ENCODE measurements around the gene PCDH15.

DNA sequence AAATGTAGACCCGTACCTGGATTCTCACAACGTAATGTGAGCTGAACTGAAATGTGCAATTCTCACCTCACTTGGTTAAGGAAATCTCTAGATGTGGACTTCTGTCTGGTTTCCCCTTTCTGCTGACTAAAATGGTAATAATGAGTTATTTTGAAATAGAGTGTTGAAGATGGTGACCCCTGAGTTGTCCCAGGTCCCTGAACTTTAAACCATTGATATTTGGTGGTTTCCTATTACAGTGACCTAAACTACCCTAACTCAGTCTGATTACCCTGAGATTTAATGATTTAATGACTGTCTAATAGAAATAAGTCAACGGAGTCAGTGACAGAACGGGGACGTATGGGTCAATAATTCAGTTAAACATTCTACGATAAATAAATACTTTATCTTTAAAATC, 845.9 kb downstream of the PCDH15 start:
- TF ChIP-seq CTCF (IDR thresholded peaks at IDR 0.05; ENCODE audit: low read length) (no peak), EZH2 (optimal IDR thresholded peaks at IDR 0.05; ENCODE audit: low read depth, low read length) (no peak)

All from MM.1S (cell line).